GM18511 (cell line): ENCODE measurements around the gene MTRF1.
"Not testable (repeated sequence)": the region's sequence is repeated elsewhere in the genome, so short reads cannot be mapped to it uniquely, and the experiment has no call there.

ENCODE experiments used
- ATAC-seq: cut with Tn5 transposase; IDR thresholded peaks from one replicate; pipeline ENCODE4 v1.9.1; 2021; ENCODE audit warnings: mild to moderate bottlenecking, moderate library complexity; ENCODE audit not compliant: unreplicated experiment

Gene MTRF1

DNA sequence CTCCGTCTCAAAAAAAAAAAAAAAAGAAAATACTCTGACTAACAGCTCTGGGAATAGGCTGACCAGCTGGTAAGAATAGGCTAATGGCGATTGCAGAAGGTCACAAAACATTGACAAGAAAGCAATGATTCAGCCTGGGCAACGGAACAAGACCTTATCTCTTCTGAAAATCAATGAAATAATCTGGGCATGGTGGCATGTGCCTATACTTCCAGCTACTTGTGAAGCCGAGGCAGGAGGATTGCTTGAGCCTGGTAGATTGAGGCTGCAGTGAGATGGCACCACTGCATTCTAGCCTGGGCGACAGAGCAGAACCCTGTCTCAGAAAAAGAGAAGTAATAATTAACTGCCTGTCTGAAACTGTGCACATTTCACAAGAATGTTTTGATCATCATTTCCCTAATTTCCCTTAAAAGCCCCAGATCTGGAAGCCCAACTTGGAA lies 18.8 kb upstream of the MTRF1 start:
- ATAC-seq = no peak

DNA sequence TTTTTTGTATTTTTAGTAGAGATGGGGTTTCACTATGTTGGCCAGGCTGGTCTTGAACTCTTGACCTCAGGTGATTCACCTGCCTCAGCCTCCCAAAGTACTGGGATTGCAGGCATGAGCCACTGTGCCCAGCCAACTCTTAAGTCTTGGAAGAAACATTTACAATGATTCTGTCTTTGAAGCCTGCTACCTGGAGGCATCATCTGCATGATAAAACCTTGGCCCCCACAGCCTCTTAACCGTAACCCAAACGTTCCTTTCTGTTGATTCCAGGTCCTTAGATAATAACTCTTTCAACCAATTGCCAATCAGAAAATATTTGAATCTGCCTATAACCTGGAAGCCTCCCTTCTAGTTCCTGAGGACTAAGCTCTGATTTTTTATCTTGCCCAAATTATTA lies 15.8 kb upstream of the MTRF1 start:
- ATAC-seq = not testable (repeated sequence)

DNA sequence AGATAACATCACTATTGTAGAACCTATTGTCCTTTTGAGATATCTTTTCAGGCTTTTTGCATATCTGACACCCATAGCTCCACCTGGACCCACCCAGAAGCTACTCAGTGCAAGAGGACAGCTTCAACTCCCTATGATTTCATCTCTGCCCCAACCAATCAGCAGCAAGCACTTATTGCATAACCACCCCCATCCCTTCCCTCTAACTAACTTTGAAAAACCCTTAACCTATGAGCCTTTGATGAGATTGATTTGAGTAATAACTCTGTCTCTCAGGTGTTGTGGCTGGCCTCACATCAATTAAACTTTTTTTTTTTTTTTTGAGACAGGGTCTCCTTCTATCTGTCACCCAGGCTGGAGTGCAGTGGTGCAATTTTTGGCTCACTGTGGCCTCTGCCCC lies 13.4 kb upstream of the MTRF1 start:
- ATAC-seq = no peak

DNA sequence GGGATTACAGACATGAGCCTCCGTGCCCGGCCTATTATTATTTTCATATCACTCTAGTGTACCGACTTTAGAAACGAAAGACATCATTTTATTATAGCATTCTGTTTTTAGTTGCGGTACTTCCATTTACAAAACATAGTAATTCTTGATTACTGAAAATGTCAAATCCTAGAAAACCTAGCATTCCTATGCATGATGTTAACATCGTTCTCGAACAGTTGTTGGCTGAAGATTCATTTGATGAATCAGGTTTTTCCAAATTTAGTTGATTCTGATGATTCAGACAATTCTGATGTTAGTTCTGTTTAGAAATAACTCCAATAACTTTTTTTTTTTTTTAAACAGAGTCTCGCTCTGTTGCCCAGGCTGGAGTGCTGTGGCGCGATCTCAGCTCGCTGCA lies 11.5 kb upstream of the MTRF1 start:
- ATAC-seq = no peak

DNA sequence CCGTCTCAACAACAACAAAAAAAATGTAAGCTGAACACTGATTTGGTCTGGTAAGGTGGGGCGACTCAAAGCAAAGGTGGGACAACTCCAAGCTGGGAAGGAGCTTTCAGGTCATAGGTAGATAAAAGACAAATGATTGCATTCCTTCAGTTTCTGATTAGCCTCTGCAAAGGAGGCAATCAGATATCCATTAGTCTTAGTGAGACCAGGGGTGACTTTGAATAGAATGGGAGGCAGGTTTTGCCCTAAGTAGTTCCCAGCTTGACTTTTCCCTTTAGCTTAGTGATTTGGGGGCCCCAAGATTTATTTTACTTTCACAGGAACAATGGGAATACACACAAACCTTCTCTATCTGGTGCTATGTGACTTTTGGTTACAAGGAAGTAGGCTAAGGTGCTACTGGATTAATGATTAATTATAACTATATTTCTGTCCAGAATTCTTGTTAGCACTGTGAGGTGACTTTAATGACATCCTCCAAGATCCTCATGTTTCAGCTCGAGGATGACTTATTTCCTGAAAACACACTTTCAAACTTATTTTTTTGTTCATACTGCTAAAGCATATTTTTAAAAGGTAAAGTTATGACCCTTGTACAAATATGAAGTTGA lies 10.6 kb upstream of the MTRF1 start:
- no peak for ATAC-seq

DNA sequence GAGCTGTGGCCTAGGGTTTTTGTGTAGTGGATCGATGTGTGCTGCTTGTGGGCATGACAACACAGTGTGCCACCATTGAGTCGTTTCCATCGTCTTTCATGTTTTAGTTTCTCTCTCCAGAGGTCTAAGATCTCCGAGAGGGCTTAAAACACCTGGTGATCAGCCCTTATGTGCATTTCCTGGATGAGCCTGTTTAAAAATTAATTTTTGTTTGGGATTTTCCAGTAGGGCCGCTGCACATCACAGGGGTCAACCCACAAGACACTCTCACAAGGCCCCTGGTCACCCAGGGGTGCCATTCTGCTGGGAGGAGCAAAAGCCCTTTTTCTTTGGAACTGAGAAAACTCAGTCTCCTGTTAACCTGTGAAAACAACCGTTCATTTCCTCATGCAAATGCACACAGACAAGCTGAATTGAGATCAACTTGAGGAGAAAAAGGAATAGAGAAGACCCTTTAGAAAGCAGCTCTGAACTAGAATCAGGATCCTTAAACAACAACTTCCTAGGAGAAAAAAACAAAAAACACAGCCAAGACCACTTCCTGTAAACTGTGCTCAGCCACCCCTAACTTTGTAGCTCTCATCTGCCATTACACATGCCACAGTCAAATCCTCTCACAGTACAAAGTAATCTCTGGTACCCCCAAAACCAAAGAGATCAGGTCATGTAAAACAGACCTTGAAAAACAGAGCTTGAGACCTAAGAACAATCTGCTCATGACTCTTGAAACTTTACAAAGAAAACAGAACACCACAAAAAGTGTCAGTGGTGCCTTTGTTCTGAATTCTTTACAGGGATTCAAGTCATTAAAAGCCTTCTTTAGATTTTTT lies 8.3 kb upstream of the MTRF1 start:
- no peak for ATAC-seq

DNA sequence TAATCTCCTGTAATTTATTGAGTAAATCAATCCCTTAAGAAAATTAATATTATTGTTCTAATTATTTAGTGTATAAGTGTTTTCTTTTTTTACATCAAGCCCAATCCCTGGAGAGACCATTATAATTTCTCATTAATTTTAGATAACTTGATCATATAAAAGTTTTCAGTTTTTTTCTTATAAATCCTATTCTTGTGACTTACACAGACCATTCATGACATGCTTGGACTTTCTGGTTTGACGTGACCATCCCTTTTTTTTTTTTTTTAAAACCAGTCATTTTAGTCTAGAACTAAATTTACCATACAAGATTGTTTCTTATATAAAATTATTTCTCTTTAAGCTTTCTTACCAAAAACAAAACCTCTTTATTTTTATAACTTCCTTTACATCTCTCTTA lies 5.4 kb upstream of the MTRF1 start:
- no peak for ATAC-seq

DNA sequence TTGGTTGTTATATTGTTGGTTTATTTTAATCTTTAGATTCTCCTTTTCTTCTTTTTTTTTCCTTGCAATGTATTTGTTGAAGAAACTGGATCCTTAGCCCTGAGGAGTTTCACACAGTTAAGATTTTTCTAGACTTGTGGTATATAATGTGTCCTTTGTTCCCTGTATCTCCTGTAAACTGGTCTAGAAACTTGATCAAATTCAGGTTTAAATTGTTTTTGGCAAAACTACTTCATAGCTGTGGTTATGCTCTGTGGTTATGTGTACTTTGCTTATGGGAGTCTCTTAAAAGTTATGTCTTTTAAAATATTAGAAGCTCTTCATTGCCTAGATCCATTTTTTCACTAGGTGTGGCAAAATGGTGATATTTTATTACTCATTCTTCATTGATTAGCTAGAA lies 3.7 kb upstream of the MTRF1 start:
- ATAC-seq = no peak

DNA sequence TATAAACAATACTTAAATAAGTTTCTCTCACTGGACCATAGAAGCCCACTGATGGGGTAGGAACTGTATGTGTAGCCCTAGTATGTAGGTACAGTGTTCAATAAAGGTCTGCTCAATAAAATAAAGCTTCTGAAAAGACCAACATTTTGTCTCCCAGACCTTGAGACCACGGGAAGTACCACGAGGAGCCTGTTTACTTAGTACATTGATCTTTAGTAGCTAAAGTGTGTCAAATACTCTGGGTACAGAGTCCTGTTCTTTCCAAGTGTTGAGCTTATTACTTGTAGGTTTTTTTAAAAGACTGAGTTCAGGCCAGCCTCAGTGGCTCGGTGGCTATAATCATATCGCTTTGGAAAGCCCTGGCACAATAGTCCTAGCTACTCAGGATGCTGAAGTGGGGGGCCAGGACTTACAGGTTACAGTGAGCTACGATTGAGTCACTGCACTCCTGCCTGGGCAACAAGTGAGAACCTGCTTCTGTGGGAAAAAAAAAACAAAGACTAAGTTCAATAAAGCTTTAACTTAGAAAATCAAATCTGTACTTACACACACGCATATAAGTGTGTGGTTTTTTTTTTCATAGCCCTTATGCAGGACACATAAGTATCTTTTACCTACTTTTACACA lies 3.4 kb downstream of the MTRF1 start:
- no peak for ATAC-seq

DNA sequence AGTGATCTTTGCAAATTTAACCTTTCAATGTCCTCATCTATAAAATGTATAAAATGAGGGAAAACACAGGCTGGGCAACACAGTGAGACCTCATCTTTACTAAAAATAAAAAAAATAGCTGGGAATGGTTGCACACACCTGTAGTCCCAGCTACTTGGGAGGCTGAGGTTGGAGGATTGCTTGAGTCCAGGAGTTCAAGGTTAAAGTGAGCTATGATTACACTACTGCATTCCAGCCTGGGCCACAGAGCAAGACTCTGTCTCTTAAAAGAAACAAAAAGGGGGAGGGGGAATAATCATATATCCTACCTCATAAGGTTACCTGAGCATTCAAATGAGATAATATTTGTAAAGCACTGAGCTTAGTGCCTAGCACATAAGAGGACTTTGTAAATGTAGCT lies 5.8 kb downstream of the MTRF1 start:
- no peak for ATAC-seq

DNA sequence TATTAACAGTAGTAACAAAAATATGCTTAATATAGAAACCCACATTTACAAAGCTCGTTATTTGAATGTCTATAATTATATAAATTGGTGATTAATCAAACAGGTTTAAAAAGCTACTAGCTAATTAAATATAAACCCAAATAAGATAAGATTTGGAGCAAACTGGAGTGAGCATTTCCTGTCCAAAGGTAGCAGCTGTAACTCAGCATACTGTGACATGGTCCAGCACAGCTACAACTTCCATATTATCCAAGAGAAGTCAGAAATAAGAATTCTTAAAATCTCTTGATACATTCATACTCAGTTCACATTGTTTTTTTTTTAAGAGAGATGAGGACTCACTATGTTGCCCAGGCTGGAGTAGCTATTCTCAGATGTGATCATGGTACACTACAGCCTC lies 8.5 kb downstream of the MTRF1 start:
- no peak for ATAC-seq

DNA sequence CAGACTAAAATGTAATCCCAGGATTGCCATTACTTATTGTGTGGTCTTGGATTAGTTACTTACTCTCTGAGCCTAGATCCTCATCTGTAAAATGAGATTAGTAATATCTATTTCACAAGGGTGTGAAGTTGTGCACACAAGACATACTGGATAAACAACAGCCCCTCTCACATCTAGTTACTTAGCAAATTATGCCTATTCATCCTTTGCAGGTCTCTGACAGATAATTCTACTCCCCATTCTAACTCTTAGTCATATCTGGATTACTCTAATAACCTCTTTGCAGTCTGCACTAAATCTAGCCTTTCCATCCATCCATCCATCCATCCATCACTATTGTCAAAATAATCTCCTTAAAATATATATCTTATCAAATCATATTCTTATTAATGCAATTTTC lies 12.4 kb downstream of the MTRF1 start:
- ATAC-seq = no peak

DNA sequence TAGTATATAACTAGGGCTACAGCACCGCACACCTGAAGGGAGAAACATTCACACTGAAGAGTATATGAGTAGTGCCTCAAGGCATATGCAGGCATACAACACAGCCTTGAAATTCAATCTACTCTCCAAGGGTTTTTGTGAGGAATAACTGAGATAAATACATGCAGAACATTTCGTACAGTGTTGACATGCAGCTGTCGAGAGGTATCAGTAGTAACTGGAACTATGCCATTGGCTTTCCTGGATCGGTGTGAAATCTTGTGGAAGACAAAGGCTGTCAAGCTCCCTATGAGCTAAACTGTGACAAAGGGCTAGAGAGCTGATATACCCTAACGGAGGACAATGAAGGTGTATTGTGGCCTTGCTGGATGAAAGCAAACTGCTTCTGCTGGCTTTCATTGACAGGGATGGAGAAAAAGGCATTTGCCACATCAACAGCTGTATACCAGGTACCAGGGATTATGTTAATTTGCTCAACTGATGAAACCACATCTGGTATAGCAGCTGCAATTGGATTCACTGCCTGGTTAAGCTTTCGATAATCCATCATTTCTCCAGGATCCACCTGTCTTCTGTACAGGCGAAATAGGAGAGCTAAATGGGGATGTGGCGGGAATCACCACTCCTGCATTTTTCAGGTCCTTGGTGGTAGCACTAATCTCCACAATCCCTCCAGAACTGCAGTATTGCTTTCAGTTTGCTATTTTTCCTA lies 16.3 kb downstream of the MTRF1 start:
- ATAC-seq = no peak

DNA sequence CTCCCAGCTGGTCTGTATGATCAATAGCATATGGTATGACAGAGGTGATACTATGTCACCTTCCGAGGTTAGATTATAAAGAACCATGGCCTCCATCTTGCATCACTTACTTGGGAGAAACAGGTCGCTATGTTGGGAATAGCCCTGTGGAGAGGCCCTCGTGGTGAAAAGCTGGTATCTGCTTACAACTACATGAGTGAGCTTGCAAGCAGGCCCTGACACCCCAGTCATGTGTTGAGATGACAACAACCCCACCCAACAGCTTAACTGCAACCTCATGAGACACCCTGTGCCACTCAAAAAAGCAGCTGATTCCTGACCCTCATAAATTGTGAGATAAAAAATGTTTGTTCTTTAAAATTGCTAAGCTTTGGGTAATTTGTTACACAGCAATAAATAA lies 18.8 kb downstream of the MTRF1 start:
- no peak for ATAC-seq

DNA sequence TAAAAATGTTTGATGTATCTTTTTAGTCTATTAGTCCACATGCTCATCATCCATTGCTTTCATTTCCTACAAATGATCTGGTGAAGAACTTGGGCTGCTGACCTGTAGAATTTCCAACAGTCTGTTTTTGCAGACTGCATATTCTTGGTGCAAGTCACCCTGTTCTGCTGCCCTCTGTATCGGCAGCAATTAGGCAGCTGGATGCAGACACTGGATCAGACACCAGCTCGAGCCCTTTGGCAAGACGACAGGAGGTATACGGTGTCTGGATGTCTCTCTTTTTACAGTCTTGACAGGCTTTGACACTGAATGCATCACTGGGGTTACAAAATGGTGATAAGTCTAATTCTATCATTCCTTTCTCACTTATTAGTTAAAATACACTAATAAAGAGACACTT lies 21.8 kb downstream of the MTRF1 start:
- ATAC-seq = no peak

DNA sequence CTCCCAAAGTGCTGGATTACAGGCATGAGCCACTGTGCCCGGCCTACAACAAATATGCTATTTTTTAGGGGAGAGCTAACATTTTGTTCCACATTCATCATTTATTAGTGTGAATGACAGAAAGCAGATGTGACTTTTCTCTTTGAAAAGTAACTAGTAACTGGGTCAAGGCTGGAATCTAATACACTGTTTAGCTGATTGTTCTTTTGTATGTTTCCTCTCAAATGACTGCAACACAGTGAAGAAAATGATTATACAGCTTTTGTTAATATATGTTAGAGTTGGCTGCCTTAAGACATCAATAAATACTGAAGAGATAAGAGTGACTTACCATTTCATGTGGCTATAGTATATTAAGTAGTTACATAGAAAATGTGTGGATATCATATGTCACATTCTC lies 27.0 kb downstream of the MTRF1 start:
- ATAC-seq = no peak

DNA sequence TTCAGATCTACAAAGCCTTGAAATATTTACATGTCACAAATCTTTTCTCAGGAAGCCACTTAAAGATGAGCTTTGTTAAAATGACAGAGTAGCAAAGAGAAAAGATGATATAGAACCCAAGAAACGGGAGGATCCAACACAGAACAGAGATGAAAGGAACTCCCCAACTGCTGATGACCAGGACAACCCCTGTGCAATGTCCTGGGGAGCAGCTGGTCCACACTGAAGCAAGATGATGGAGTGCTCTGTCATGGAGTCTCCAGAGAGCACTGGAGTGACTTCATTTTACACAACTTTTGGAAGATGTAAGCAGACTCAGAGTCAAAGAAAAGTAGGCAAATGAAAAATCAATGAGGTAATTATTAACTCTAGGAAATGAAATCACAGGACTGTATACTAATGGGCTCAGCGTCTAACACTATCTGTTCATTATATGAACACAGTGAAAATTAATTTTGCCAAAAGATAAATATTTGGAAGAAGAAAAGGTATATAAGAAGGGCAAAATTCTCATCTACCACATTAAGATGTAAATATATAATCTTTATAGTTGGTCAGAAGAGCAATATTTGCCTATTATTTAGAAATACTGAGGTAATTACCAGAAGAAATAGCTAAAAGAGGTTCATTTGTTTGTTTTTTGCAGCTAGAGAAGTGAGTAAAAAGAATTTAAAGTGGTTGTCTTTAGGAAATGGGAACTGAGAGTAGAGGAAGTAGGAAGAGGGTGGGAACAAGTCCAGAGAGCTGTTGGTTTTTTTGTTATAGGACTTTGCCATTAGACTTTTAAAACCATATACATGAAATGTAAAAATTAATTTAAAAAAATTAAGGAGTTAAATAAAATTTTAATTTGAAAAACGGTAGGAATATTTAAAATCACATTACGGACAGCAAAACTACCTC lies 30.5 kb downstream of the MTRF1 start:
- no peak for ATAC-seq

DNA sequence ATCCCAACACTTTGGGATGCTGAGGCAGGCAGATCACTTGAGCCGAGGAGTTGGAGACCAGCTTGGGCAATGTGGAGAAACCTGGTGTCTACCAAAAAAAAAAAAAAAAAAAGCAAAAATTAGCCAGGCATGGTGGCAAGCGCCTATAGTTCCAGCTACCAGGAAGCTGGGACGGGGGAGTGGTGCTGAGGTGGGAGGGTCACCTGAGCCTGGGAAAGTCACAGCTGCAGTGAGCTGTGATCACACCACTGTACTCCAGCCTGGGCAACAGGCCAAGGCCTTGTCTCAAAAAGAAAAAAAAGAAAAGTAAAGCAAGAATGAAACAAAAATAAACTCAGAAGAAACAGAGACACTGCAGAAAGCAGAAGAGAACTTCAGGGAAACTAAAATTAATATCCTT lies 31.6 kb downstream of the MTRF1 start:
- ATAC-seq = no peak

DNA sequence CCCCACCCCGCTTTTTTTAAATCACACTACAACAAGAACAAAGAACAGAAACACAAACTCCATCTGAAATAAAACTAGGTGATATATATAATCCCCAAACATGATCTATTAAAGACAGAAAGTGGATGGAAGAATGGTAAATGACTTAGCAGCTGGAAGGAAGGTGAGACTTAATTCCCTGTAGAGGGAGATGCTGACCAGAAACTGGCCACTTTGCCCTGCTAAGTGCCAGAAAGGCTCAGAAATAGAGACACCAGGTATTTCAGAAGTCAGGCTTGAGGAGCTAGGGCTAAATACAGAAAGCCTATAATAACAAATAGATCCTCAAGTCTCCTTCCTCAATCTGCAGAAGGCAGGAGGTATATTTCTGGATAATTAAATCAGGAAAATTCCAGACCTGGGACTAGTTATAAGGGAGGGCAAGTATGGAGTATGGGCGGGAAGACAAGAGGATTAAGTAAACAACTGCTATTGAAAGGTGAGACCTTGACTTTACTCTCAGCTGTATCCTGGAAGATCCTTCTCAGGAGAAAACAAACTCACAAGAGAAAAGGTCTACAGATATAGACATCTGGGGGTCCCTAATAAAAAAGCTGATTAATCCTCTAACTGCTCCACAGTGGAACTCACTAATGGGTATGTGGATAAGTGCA lies 32.2 kb downstream of the MTRF1 start:
- ATAC-seq = no peak

DNA sequence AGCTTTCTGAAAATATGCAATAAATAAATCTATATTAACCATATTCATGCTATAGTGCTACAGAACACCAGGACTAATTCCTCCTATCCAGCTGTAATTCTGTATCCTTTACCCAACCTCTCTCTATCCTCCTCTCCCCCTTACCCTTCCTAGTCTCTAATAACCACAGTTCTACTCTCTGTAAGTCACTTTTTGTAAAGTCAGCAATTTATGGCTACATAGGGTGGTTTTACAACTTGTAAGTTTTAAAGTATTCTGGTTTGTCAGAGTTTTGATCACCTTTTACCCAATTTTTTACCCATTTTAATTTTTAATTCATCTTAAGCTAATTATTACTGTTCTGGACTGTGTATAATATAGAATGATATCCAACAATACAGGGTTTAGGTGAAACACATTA lies 34.0 kb downstream of the MTRF1 start:
- no peak for ATAC-seq
